Fibroblast of pulmonary artery (primary cell): ENCODE measurements around the gene LSP1.
A peak's percentile ranks its signal among the peaks of the same experiment; 100 is the strongest.

Experiments
- DNase-seq: peaks from one replicate; pipeline ENCODE4 v3.0.0-alpha.2; 2010; ENCODE audit warnings: low read depth
- H3K4me3 ChIP-seq: replicated peaks from 2 replicates; pipeline ENCODE4 v1.5.1; 2011; ENCODE audit warnings: low read depth, mild to moderate bottlenecking, control low read depth, low read length, moderate library complexity
- CTCF ChIP-seq: IDR thresholded peaks from 2 replicates; pipeline ENCODE4 v1.5.1; 2011; ENCODE audit warnings: mild to moderate bottlenecking, control low read depth, low read length, inconsistent platforms; ENCODE audit errors: missing control alignments

LSP1 gene

GRCh38 chr11:1868056-1868635 lies 15.3 kb downstream of the LSP1 start:
- no peak for TF ChIP-seq CTCF
- no peak overlapping the region for H3K4me3 ChIP-seq
- no peak for DNase-seq

- no peak overlapping the region for H3K4me3 ChIP-seq
- no peak for DNase-seq
- TF ChIP-seq CTCF, result no peak
Measured at GRCh38 chr11:1868636-1869291, 15.9 kb downstream of the LSP1 start.

- peak; percentile 34 for TF ChIP-seq CTCF
- H3K4me3 ChIP-seq, result no peak overlapping the region
- DNase-seq, result no peak
Measured at GRCh38 chr11:1869427-1870325, 16.8 kb downstream of the LSP1 start.

GRCh38 chr11:1870326-1870696 lies 17.4 kb downstream of the LSP1 start:
- no peak for DNase-seq
- TF ChIP-seq CTCF, result no peak
- no peak overlapping the region for H3K4me3 ChIP-seq

- no peak for TF ChIP-seq CTCF
- no peak for DNase-seq
- H3K4me3 ChIP-seq, result no peak overlapping the region
Measured at GRCh38 chr11:1870721-1871466, 18.0 kb downstream of the LSP1 start.

GRCh38 chr11:1871531-1871930 lies 18.6 kb downstream of the LSP1 start:
- TF ChIP-seq CTCF, result no peak
- DNase-seq, result no peak
- no peak overlapping the region for H3K4me3 ChIP-seq
